SK-N-SH (cell line): ENCODE results near the gene SMKR1. TPM values are rescaled to one million over a fixed set of nuclear protein-coding genes. Genes with fewer than 3 reads are reported as not detected.
"Not testable (repeated sequence)": the region's sequence is repeated elsewhere in the genome, so short reads cannot be mapped to it uniquely, and the experiment has no call there.

ENCODE experiments used
- CTCF ChIA-PET: fragments of 300-600, 350-600 bp; formaldehyde crosslinking; extraction: SDS; loops from one replicate; lab custom pipeline; 2021; lab: Yijun Ruan, JAX
- POLR2A ChIA-PET: fragments of 350-600 bp; sonication (Branson Sonifier 250); formaldehyde crosslinking; extraction: SDS; loops from one replicate; lab custom pipeline; 2020; ENCODE audit warnings: antibody characterized with exemption, inconsistent platforms; lab: Yijun Ruan, JAX
- DNase-seq: peaks from one replicate; pipeline ENCODE4 v3.0.0; 2012
- H2AFZ ChIP-seq: fragments of 200-600 bp; sonication (generic); 2 replicates; pipeline ENCODE4 v1.8.1; 2016; ENCODE audit warnings: antibody characterized with exemption, mild to moderate bottlenecking, low read depth
- H3F3A ChIP-seq: fragments of 200-600 bp; sonication (generic); replicated peaks from 2 replicates; pipeline ENCODE3; 2016; ENCODE audit warnings: antibody characterized with exemption, mild to moderate bottlenecking; ENCODE audit not compliant: insufficient read depth
- H3K27ac ChIP-seq, 2 experiments: fragments of 200-500 bp in 1 of 2; fragments of 200-600 bp in 1 of 2; sonication (Bioruptor generic) in 1 of 2; sonication (generic), shearing (Covaris generic) in 1 of 2; 2 replicates each; pipeline versions ENCODE4 v1.5.1 to v1.6.1; 2014 to 2016; ENCODE audit warnings: low read depth in 2 of 2, inconsistent platforms in 1 of 2, low read length in 1 of 2, mild to moderate bottlenecking in 1 of 2, mixed read lengths in 1 of 2
- H3K27me3 ChIP-seq: fragments of 200-600 bp; sonication (generic), shearing (Covaris generic); 2 replicates; pipeline ENCODE4 v1.6.1; 2016; ENCODE audit warnings: mixed run types; ENCODE audit not compliant: insufficient read depth
- H3K36me3 ChIP-seq, 2 experiments: fragments of 200-500 bp in 1 of 2; fragments of 200-600 bp in 1 of 2; sonication (Bioruptor generic) in 1 of 2; sonication (generic) in 1 of 2; replicated peaks in 1 of 2; 2 replicates each; pipeline versions ENCODE3 to v1.5.1; 2014 to 2016; ENCODE audit warnings: low read length in 1 of 2, mild to moderate bottlenecking in 1 of 2; ENCODE audit not compliant: insufficient read depth in 2 of 2, control insufficient read depth in 1 of 2
- H3K4me1 ChIP-seq, 2 experiments: fragments of 200-500 bp in 1 of 2; fragments of 200-600 bp in 1 of 2; sonication (Bioruptor generic) in 1 of 2; sonication (generic), shearing (Covaris generic) in 1 of 2; 2 replicates each; pipeline versions ENCODE4 v1.5.1 to v1.6.1; 2014 to 2016; ENCODE audit warnings: low read depth in 1 of 2, low read length in 1 of 2, mixed run types in 1 of 2; ENCODE audit not compliant: insufficient read depth in 2 of 2, control insufficient read depth in 1 of 2
- H3K4me2 ChIP-seq: fragments of 200-600 bp; sonication (generic), shearing (Covaris generic); 2 replicates; pipeline ENCODE4 v1.6.1; 2017; ENCODE audit warnings: mixed run types
- H3K4me3 ChIP-seq, 2 experiments: fragments of 200-500 bp in 1 of 2; fragments of 200-600 bp in 1 of 2; sonication (Bioruptor generic) in 1 of 2; sonication (generic), shearing (Covaris generic) in 1 of 2; 2 replicates each; pipeline versions ENCODE4 v1.5.1 to v1.8.1; 2014 to 2016; ENCODE audit warnings: low read depth in 2 of 2, inconsistent platforms in 1 of 2, low read length in 1 of 2, mild to moderate bottlenecking in 1 of 2, mixed read lengths in 1 of 2, moderate library complexity in 1 of 2
- H3K79me2 ChIP-seq: fragments of 200-600 bp; sonication (generic); 2 replicates; pipeline ENCODE4 v1.8.1; 2017; ENCODE audit warnings: mild to moderate bottlenecking; ENCODE audit not compliant: insufficient read depth
- H3K9ac ChIP-seq: fragments of 200-600 bp; sonication (generic); 2 replicates; pipeline ENCODE4 v1.6.1; 2017; ENCODE audit warnings: mixed run types
- H3K9me2 ChIP-seq: fragments of 200-600 bp; sonication (generic); 2 replicates; pipeline ENCODE4 v1.6.1; 2017; ENCODE audit warnings: mixed run types
- H3K9me3 ChIP-seq: fragments of 200-600 bp; sonication (generic); 2 replicates; pipeline ENCODE4 v1.6.1; 2017; ENCODE audit warnings: mixed run types, mild to moderate bottlenecking, moderate library complexity
- H4K20me1 ChIP-seq: fragments of 200-600 bp; sonication (generic); 2 replicates; pipeline ENCODE4 v1.6.1; 2017; ENCODE audit warnings: mild to moderate bottlenecking, mixed run types; ENCODE audit not compliant: insufficient read depth
- GABPA ChIP-seq: IDR thresholded peaks from 2 replicates; pipeline ENCODE4 v1.4.0; 2012; ENCODE audit warnings: low read depth, mild to moderate bottlenecking
- JUND ChIP-seq: IDR thresholded peaks from 2 replicates; pipeline ENCODE4 v1.4.0; 2012
- MEF2A ChIP-seq: IDR thresholded peaks from 2 replicates; pipeline ENCODE4 v1.4.0; 2012; ENCODE audit warnings: low read depth, borderline replicate concordance
- MXI1 ChIP-seq: IDR thresholded peaks from 2 replicates; pipeline ENCODE4 v1.6.1; 2012; ENCODE audit warnings: mild to moderate bottlenecking, low read depth, low read length, improper control_type of control experiment
- NFIC ChIP-seq: IDR thresholded peaks from 2 replicates; pipeline ENCODE4 v1.4.0; 2012; ENCODE audit warnings: borderline replicate concordance
- RFX5 ChIP-seq: IDR thresholded peaks from 2 replicates; pipeline ENCODE4 v1.6.1; 2012; ENCODE audit warnings: mild to moderate bottlenecking, improper control_type of control experiment, low read length
- SIN3A ChIP-seq: IDR thresholded peaks from 2 replicates; pipeline ENCODE4 v1.6.1; 2012; ENCODE audit warnings: low read depth, mild to moderate bottlenecking, low read length, moderate library complexity, borderline replicate concordance
- TEAD4 ChIP-seq: IDR thresholded peaks from 2 replicates; pipeline ENCODE4 v1.4.0; 2012; ENCODE audit warnings: mild to moderate bottlenecking, borderline replicate concordance; ENCODE audit not compliant: insufficient read depth
- USF1 ChIP-seq: IDR thresholded peaks from 2 replicates; pipeline ENCODE4 v1.4.0; 2012; ENCODE audit warnings: low read depth, borderline replicate concordance
- YY1 ChIP-seq: IDR thresholded peaks from 2 replicates; pipeline ENCODE4 v1.4.0; 2012; ENCODE audit warnings: low read depth, mild to moderate bottlenecking
- ZBTB33 ChIP-seq: IDR thresholded peaks from 2 replicates; pipeline ENCODE4 v1.4.0; 2012; ENCODE audit warnings: low read depth, borderline replicate concordance
- WGBS: methylation state at CpG from one replicate; pipeline ENCODE4 v1.1.6; 2017; ENCODE audit warnings: low lambda C conversion rate; 5-methylcytosine and 5-hydroxymethylcytosine counted together
- polyA plus RNA-seq, 3 experiments: library from polyadenylated mRNA; depleted of rRNA; stranded (reverse); fragments of >200 nt; gene quantifications; 2 replicates each; pipeline ENCODE4 v1.2.3, GENCODE V29; 2012

SMKR1 gene
- polyA plus RNA-seq, 1 of the 3 experiments (the other 2 are of a cell fraction) = 8.1 TPM

- ChIA-PET POLR2A (no interaction called here), CTCF (interaction anchor here (0.6 to 1.0 kb wide), 3 partner anchors 16 to 1748 kb away, joined by 3 read pairs; no protein-coding TSS in a partner anchor)
Observed at GRCh38 chr7:129532375-129532774, 30.0 kb downstream of the SMKR1 start.

GRCh38 chr7:129534558-129535274, 32.4 kb downstream of the SMKR1 start:
- WGBS = 94% methylated on average over 20 of the region's 20 CpGs
- DNase-seq, H3K27ac ChIP-seq, H3K4me2 ChIP-seq, H3K9me2 ChIP-seq, H4K20me1 ChIP-seq, H2AFZ ChIP-seq, H3K9me3 ChIP-seq, H3F3A ChIP-seq, H3K9ac ChIP-seq, H3K79me2 ChIP-seq, H3K27me3 ChIP-seq, H3K4me1 ChIP-seq, H3K36me3 ChIP-seq, H3K4me3 ChIP-seq, POLR2A ChIA-PET: not testable (repeated sequence)
- CTCF ChIA-PET = interaction anchor here (0.8 to 1.2 kb wide), 2 partner anchors 12 to 13 kb away, joined by 3 read pairs; no protein-coding TSS in a partner anchor

More at GRCh38 chr7:129532375-129532774, 30.0 kb downstream of the SMKR1 start:
- Histone ChIP-seq H4K20me1 (no peaks in the 10 kb centered on the region), H3K9me2 (no peaks in the 10 kb centered on the region), H2AFZ (no peak overlapping the region), H3K9ac (no peak overlapping the region), H3K4me2 (no peak overlapping the region), H3K27ac (no peak overlapping the region), H3K9me3 (no peaks in the 10 kb centered on the region), H3K79me2 (no peaks in the 10 kb centered on the region), H3K4me3 (no peak overlapping the region), H3F3A (no peaks in the 10 kb centered on the region), H3K36me3 (no peaks in the 10 kb centered on the region), H3K27me3 (no peaks in the 10 kb centered on the region), H3K4me1 (peaks cover 0 to 9% of the 10 kb centered on the region in 2 experiments; a peak in 1 of 4 replicates)
- TF ChIP-seq MXI1 (no peak), USF1 (no peak), RFX5 (no peak)
- no peak for DNase-seq
- 88% methylated on average over 19 of the region's 19 CpGs for WGBS

- H3K4me1 ChIP-seq = no peaks in the 10 kb centered on the region; a peak in 1 of 4 replicates
- POLR2A ChIA-PET = no interaction called here
Observed at GRCh38 chr7:129535896-129536295, 33.6 kb downstream of the SMKR1 start.

More at GRCh38 chr7:129535896-129536295, 33.6 kb downstream of the SMKR1 start:
- no peak overlapping the region for H2AFZ ChIP-seq
- no peak overlapping the region for H3K4me3 ChIP-seq
- no peaks in the 10 kb centered on the region for H3K27me3 ChIP-seq
- H3K27ac ChIP-seq = no peak overlapping the region
- DNase-seq = no peak
- TF ChIP-seq ZBTB33 = no peak
- no peak for TF ChIP-seq NFIC
- no peak for TF ChIP-seq TEAD4
- no peak for TF ChIP-seq YY1
- no peak for TF ChIP-seq SIN3A
- no peak for TF ChIP-seq GABPA
- no peak for TF ChIP-seq JUND
- no peak for TF ChIP-seq MEF2A
- TF ChIP-seq, all 33 proteins: peak for 0
- 60% methylated on average over 5 of the region's 5 CpGs for WGBS
- H3K4me2 ChIP-seq = no peak overlapping the region
- no peaks in the 10 kb centered on the region for H3K79me2 ChIP-seq
- H3K9me3 ChIP-seq = no peaks in the 10 kb centered on the region
- no peaks in the 10 kb centered on the region for H4K20me1 ChIP-seq
- CTCF ChIA-PET = interaction anchor here (0.6 to 1.2 kb wide), 3 partner anchors 11 to 115 kb away, joined by 3 read pairs; no protein-coding TSS in a partner anchor
- no peaks in the 10 kb centered on the region for H3K9me2 ChIP-seq
- H3F3A ChIP-seq = no peaks in the 10 kb centered on the region
- no peak overlapping the region for H3K9ac ChIP-seq
- no peaks in the 10 kb centered on the region for H3K36me3 ChIP-seq
